ENCODE data around the gene INVS.
"Not testable (repeated sequence)": the region's sequence is repeated elsewhere in the genome, so short reads cannot be mapped to it uniquely, and the experiment has no call there.

Gene INVS

DNA sequence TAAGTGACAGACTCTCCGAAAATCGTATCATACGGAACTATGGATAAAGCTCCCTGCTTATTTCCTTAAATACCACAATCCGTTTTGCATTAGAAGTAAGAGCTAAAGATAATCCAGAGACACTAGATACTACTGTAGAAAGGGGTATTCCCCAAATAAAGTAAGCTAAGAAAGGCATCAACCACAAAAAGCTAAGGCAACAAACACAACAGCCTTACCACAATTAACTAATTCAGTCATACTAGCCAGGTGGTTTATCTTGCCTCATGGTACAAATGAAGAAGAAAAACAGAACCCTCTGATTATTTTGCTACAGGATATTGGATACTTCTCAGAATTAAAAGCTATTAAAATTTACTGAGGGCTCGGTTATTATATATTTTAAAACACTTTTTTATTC is 14.3 kb upstream of the INVS start:
- no peak for DNase-seq (ENCODE audit: low read depth)

DNA sequence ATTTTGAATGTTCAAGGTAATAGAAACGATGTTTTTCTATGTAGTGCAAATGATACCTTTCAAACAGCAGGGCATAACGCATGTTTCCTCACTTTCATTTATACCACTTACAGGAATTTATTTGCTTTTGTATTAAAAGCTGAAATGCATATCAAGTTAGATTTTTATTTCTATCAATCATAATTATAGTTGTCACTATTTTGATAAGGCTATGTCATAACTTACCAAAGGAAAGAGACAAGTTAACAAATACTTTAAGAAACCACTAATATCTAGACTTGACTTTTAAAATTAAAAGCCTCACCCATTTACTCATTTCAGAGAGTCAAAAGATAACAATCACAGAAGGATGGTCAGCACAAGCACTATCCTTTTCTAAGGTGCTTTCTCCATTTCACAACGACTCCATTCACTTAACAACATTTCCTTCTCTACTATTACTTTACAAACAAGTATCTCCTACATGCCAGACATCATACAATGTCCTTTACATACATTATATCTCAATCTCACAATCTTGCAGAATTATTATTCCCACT is 12.9 kb upstream of the INVS start:
- no peak for DNase-seq (ENCODE audit: low read depth)

DNA sequence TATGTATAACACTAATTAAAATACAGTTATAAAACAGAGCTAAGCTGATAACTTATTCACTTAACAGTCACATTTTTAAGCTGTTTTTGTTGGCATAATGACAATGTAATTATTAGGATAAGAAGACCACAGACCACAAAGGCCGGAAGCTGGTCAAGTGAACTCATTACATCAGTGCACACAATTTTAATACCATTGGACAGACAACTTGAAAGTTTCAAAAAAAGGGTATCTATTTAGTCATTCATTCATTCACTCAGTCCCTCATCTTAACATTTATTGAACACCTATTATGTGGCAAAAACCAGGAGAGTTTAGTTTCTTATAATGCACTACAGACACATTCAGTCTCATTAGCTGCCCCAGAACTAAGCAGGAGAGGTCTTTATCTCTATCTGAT is 11.8 kb upstream of the INVS start:
- no peak for DNase-seq (ENCODE audit: low read depth)

DNA sequence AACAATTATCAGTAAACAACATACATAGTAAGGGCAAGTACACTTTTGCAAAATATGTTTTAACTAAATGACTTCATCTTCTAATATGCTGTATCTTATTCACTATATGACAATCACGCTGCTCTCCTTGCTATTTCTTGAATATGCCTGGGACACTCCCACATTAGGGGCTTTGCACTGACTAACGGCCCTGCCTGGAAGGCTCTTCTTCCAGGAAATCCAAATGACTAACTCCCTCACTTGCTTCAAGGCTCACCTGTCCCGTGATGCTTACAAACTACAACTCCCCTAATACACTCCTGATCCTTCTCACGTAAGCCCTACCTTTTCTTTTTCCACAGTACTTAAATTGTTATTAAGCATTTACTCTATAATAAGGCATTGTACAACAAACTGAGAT is 10.8 kb upstream of the INVS start:
- DNase-seq (ENCODE audit: low read depth), result no peak

DNA sequence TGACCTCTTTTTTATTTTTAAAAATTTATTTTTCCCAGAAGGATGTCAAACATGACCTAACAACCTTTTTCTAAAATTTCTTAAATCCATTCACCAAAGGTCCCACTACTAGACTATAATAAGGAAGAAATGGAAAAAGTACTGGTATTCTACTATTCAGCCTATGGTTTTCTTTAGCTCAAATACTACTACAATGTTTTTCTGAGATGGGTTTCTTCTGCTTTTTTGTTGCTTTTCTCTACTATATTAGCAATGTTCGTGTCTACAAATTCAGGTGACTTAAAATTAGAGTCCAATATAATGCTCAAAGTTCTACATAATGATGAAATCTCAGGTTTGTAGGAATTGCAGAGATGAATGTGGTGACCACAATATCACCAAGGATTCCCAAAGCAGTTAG is 8.2 kb upstream of the INVS start:
- DNase-seq (ENCODE audit: low read depth), result no peak

DNA sequence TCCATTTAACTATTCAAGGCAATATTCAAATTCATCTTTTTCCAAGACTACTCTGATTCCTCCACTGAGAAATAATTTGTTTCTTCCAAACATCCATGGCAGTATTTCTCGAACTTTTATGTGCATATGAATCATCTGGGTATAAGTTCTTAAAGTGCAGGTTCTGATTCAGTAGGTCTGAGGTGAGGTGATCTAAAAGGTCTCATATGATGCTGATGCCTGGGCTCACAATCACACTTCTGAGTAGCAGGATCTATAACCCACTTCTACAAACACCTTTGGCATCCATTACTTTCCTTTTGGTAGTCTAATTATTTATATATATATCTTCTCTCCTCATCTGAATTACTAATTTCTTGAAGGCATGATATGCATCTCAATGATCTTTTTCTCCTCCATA is 7.4 kb upstream of the INVS start:
- DNase-seq (ENCODE audit: low read depth), result no peak

DNA sequence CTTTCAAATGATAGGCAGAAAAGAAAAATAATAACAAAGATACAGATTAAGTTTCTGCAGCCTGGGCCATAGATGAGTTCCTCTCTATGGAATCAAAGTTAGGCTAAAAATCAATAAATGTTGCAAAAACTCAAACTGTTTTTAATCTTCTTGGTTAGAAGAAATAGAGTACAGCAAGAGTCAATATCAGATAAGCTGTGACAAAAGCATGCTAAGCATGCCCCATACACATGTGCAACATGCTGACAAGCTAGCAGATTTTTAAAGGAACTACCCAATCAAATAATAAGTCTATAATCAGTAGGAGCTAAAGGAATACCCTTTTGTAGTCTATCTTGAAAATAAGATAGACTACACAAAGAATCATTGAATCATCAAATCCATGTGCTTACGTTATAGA is 7.0 kb upstream of the INVS start:
- DNase-seq (ENCODE audit: low read depth), result no peak

DNA sequence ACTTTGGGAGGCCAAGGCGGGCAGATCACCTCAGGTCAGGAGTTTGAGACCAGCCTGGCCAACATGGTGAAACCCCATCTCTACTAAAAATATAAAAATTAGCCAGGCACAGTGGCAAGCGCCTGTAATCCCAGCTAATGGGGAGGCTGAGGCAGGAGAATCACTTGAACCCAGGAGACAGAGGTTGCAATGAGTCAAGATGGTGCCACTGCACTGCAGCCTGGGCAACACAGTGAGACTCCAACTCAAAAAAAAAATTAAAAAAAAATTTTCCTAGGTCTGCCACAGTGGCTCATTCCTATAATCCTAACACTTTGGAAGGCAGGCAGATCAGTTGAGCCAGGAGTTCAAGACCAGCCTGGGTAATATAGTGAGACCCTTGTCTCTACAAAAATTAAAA is 4.6 kb upstream of the INVS start:
- DNase-seq (ENCODE audit: low read depth), result not testable (repeated sequence)

DNA sequence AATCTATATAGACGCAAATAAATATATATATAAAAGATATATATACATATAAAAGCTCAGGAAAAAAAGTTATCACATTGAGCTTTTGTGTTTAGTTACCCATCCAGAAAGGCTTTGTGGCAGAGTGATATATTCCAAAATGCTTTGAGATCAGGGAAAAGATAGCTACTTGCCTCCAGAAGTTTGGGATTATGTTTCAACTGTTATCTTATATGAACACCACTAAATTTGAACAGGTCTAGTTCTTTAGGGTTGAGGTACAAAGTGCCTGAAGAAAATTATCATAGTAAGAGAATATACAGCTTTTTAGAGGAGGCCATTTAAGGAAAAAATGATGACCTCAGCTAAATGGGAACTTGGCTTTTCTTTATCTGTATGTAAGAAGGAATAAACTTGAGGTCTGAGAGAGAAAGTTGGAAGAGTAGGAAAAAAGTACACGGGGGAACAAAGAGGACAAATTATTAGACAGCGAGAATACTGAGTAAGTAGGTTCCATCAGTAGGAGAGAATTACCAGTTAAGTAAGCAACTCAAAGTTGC is 2.6 kb upstream of the INVS start:
- no peak for DNase-seq (ENCODE audit: low read depth)

DNA sequence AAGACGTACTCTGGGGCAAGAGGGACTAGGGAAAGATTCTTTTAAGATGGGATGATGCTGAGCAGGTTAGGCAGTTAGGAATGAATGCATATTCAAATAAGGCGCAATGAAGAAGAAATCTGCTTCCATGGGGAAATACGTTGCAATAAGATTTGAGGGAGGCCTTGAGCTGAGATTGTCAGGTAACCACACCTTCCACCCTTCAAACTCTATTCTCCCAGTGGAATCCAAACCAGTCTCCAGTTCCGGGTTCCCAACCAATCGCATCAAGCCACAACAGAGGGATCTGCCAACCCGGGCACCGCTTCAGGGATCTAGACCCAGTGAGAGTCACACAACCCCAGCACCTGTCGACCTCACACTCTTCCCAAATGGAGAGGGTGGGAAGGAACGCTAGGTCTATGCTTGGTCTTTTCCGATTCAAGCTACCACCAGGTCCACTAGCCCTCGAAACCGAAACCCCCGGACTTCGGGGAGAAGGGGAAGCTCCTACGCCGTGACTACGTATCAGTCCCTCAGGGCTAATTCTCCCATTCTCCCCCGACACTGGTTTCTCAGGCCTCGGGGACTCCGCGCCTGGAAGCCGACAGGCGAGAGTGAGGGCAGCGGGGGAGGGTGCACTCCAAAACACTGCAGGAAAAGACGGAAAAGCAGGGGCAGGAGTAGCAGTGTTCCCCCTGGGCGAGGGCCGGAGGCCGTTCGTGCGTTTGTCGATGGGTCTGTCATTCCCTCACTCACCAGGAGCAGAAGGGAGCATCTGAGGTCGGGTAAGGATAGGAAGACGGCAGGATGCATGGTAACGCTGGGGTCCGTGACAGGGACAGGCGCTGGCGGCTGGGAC is 777 bp upstream of the INVS start:
- no peak for DNase-seq (ENCODE audit: low read depth)

DNA sequence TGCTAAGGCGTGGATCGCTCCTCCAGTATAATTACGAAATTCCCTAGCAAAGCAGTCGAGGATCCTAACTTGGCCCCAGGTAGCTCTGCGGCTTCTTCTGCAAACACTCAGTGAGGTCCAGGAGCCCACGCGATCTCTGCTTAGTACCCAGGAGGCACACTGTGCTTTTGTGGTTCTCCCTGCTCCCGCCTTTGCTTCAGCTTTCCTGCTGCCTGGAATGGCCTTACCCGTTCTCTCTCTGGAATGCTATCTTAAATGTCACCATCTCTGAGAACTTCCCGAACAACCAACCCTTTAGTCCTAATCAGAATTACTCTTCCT is 639 bp downstream of the INVS start:
- no peak for DNase-seq (ENCODE audit: low read depth)

DNA sequence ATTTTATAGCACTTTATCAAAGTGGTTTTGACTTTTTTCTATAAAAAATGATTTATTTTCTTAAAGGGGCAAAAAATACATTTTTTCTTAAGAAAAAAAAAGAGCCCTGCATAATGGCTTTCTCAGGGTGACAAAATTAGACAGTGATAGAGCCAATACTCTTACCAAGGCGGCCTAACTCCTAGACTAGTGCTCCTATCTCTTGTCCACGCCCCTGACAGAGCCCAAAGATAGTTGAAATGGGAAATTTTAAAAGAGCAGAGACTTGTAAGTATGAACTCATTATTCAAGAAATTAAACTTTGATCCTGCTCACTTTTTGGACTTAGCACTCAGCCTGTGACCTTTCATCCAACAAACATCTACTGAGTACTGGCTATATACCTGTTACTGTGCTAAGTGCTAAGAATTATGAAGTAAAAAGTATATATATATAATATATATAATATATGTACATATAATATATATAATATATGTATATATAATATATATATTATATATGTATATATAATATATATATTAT is 1.2 kb downstream of the INVS start:
- no peak for DNase-seq (ENCODE audit: low read depth)

DNA sequence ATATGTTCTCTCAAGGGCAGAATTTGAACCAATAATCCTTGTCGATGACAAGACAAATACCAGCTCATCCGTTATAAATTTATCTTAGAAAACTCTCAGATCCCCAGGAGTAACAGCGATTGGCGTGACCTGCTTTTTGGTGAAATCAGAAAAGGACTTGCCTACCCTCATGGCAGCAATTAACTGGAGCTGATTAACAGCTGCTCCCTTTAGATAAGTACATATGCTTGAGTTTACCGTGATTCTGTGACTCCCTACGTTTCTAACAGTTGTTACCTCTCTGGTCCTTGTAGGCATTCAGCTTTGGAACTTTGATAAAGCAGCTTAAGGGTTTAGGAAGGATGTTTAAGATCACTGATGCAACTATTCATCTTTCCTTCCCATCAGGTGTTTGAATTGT is 2.6 kb downstream of the INVS start:
- DNase-seq (ENCODE audit: low read depth), result no peak

DNA sequence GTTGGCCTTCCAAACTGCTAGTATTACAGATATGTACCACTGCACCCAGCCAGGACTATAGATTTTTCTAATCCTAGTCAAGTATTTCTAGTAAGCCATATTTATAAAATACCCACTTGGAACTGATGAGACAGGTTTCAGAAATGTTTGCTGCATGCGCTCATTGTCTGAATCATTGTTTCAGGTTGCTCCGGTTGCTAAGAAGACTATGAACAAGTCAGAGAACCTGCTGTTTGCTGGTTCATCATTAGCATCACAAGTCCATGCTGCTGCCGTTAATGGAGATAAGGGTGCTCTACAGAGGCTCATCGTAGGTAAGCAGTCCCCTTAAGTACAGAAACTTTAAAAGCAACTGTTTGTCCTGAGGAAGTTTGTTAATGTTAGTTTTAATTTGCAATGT is 5.3 kb downstream of the INVS start:
- DNase-seq (ENCODE audit: low read depth), result no peak

DNA sequence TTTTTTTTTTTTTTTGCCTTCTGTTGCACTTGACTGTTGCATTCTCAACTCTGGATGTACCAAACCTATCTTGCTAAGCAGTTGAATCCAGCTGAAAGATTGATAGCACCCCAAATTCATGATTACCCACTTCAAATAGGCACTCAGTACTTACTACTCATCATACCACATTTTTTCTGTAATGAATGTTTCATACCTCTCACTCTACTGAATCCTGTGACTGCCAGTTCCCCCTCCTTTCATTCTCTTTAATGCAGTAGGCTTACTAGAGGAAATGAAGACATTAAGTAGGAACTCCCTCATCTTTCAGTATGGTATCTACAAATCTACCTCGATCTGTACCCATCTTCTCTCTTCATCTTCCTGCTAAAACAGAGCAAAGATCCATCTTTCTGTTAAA is 6.8 kb downstream of the INVS start:
- no peak for DNase-seq (ENCODE audit: low read depth)

DNA sequence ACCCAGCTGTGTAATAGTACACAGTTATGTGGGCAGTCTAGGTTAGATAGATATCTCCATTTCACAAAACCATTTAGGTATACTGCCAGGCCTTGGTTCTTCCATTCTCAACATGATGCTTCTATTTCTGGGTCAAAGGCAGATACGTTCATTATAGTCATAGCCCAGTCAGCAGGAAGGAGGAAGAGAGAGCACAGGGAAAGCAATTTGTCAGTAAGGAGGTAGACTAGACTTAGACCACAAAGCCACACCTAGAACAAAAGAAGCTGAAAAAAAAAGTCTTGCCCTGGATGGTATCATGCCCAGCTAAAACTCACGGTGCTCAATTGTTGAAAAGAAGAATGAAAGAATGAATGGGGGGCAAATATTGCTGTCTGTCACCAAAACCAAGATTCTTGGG is 7.6 kb downstream of the INVS start:
- DNase-seq (ENCODE audit: low read depth), result no peak

DNA sequence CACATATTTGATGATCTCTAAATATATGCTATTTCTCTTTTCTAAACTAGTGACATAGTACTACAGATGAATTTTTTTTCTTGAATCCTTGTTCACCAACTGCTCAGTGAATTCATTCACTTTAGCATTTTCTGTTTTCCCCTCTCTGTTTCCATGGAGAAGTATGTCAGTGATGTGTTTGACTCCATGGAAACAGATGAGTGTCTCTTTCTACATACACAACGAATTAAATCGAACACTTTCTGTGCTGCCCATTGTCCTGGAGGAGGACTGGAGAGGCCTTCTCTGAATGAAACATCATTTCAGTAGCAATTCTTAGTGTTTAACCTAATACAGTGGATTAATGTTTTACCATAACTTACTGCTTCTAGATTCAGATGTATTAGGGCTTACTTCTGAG is 9.5 kb downstream of the INVS start:
- DNase-seq (ENCODE audit: low read depth), result no peak

DNA sequence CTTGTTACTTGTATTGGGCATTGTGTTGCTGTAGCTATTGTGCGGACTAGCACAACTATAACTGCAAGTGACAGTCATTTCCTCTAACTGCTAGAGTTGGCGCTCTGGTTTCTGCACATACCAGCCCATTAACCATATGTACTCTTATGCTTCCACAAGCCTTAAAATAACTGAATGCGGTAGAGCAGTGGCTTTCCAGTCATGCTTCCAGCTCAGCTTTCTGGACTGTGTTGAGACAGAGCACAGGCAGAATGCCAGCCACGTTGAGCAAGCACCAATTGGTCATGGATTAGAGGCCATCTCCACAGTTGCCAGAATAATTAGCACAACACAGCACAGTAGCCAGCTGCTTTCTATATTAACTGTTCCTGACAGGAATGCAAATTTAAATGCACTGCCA is 12.2 kb downstream of the INVS start:
- peak; percentile 91 for DNase-seq (ENCODE audit: low read depth)

DNA sequence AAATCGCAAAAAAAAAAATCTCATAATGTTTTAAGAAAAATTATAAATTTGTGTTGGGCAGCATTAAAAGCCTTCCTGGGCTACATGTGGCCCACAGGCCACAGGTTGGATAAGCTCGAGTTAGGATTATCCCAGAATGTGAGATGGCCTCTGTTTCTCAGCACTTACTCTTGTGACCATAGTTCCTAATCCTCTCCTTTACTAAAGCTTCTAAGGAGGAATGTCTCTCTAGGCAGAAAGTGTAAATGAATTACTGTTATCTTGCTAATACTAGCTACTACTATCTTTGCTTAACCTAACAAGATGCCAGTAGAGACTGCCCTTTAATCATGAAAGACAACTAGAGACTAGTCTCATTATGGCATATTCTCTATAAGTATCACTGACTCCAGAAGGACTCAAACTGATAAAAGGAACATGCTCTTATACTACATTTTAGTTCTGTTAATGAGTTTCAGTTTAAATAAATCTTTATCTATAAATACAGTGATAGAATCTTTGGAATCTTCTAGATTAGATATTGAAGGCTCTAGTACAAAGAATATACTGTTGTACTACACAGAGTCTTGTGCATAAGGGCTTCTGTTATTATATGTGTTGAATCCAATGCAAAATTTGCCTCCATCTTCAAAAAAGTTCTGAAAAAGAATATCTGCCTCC is 13.8 kb downstream of the INVS start:
- no peak for DNase-seq (ENCODE audit: low read depth)

DNA sequence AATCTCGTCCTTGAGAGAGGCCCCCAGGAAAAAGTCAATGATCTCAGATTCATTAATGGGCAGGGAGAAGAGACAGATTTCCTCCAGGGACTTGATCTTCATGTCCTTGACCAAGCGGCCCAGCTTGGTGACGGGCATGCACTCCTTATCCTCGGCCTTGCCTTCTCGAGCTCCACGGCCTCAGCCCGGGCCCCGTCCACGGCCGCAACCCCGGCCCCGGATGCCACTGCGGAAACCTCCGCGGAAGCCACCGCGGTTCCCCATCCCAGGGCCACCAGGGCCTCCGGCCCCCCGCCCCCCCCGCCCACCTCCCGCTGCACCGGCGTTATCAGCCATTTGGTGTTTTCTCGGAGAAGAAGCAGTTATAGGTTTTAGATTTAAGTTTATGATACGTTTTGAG is 18.3 kb downstream of the INVS start:
- no peak for DNase-seq (ENCODE audit: low read depth)

DNA sequence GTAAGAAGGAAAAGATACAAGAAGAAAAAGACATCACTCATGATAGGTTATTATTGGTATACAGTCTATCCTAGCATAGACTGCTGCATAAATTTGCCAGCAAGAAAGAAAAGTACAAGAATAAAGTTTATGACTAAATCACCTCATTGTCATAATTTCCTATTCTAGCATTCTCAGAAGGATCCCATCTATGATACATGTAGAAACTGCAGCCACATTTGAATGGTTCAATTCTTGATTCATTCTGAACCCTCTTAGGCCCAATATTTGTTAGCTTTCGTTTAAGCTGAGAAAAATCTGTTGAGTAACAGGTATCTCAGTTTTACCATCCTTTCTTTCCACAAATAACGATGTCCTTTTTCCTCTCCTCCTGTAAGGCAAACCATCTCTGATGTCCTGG is 21.2 kb downstream of the INVS start:
- no peak for DNase-seq (ENCODE audit: low read depth)

DNA sequence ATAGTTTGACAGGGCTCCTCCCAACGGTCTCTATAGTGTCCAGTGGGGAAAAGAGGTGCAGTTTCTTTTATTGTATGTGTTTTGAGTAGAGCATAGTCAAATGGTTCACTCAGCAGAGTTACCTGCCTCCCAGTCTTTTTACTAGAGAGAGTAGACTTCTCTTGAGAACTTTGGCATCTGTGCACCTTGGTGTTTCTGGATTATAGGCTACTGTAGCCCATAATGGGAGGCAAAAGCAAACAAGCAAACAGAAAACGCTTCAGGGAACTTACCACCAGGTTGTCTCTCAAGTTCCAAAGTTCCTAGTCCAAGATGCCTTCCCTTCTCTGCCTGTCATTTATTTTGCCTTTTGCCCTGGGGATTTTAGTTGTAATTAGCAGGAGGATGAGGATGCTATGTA is 26.2 kb downstream of the INVS start:
- DNase-seq (ENCODE audit: low read depth), result no peak

DNA sequence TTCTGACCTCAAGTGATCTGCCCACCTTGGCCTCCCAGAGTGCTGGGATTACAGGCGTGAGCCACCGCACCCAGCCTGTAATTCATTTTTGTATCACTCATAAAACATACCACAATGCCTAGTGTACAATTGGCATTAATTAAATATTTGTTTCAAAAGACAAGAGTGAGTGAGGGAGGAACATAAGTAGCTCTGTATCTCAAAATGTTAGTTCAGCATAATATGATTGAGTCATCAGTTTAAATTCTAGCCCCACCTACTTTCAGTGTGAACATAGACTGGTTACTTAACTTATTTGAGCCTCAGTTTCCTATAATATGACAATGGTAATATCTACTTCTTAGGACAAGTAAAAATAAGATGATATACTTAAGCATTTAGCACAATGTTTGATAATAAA is 26.9 kb downstream of the INVS start:
- no peak for DNase-seq (ENCODE audit: low read depth)

Data from fibroblast of the conjunctiva (primary cell).